Left forelimb (tissue), 1 donor: ENCODE results near the gene WNT16.
"Not testable (repeated sequence)": the region's sequence is repeated elsewhere in the genome, so short reads cannot be mapped to it uniquely, and the experiment has no call there.

ENCODE experiments used
- DNase-seq: peaks from one replicate; pipeline ENCODE4 v3.0.0-alpha.2; 2018; ENCODE audit warnings: low spot score

The WNT16 gene

DNA sequence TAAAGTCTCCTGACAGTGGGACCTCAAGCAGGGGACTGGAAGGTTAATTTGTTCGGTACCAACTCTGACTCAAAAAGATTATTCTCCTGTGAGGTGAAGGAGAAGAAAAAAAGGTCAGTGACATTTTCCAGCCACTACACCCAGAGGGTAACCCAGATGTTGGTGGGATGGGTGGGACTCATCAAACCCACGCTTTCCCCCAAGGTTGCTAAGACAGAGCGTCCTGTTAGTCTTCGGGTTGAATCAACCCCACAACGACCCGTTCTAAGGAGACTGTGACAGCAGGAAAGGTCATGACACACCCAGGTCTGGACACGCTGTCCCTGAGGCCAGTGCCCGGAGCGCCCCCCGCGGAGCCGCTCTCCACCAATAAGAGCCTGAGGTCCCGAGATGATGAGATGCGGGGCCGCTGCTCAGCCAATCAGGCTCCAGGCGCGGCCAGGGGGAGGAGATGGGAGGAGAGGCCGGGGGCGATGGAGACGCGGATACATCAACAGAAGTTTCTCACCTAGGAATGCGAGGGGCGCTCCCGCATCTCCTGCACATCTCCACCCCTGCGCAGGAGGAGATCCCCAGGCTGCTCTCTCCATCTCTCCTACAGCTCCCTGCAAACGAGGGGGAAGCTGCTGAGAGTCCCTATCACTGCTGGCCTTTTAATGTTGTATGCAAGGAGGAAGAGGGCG is at the start of gene WNT16:
Gene WNT16 (plus strand): TSS at position 493 of the 683 bp plus-strand sequence. CDS start 293 bp downstream, outside the sequence.
- DNase-seq: no peak

DNA sequence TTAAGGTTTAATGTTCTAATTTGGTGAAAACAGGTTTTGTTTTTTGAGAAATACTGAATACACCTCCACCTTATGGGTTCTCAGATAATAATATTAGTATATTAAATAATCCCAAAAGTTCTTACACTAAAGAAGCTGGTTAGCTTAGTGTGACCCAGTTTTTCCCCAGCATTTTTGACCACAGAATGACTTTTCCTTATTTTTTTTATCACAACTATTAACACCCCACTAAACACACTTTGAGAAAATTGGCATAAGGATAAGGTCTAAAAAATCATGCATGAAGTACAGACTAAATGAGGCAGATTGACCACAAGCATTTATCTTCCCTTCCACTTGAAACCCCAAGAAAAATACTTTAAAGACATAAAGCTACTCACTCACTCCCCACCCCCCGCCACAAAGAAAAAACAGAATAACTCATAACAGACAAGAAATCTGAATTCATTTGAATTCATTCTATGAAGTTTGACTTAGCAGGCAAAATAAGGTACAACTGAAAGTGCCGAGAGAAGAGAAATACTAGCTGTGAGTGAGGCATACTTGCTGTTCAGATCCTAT is 49.7 kb upstream of the WNT16 start:
- DNase-seq: no peak

DNA sequence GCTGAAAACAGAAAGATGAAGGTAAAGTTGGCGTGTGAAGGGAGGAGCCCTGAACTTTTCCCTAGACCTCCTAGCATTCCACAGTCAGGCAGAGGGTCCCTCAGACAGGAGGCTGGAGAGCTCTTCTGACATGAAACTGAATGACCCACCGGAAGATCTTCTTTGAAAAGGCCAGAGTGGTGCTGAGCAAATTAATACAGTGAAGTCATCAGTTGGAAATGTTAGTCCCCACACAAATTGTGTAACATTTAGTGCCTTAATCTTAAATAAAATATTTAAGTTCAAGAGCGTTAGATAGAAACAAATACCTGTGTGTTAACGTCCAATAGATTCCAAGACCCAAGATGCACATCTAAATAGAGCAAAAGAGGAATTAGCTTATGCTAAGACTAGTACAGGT is 49.0 kb upstream of the WNT16 start:
- no peak for DNase-seq

- DNase-seq: no peak
These were observed 48.1 kb upstream of the WNT16 start for GRCh38 chr7:121280656-121281055.

GRCh38 chr7:121282129-121282528 is 46.7 kb upstream of the WNT16 start:
- no peak for DNase-seq

DNA sequence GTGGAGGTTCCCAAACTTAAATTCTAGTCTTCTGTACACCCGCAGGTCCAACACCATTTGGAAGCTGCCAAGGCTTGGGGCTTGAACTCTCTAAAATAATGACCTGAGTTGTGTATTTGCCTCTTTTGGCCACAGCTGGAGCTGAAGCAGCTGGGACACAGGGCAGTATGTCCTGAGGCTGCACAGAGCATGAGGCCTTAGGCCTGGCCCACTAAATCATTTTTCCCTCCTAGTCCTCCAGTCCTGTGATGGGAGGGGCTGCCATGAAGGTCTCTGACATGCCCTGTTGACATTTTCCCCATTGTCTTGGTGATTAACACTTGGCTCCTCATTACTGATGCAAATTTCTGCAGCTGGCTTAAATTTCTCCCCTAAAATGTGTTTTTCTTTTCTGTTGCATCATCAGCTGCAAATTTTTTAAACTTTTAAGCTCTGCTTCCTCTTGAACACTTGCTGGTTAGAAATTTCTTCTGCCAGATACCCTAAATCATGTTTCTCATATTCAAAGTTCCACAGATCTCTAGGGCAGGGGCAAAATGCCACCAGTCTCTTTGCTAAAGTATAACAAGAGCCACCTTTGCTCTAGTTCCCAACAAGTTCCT is 43.6 kb upstream of the WNT16 start:
- DNase-seq: no peak

DNA sequence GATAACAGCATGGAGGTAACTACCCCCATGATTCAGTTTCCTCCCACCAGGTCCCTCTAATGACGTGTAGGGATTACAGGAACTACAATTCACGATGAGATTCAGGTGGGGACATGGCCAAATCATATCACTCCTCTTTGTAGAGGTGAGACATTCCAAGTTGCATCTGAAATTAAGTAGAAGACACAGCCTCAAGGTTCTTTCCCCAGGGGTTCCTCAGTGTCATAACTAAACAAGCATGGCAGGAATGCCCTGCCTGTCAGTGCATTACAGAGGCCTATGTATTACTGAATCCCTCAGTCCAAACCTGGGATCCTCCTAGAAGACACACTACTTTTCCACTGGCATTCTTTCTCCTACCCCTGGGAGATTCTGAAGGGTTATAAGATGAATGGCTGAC is 42.6 kb upstream of the WNT16 start:
- DNase-seq: no peak

GRCh38 chr7:121286742-121287734 is 41.8 kb upstream of the WNT16 start:
- DNase-seq: no peak

DNA sequence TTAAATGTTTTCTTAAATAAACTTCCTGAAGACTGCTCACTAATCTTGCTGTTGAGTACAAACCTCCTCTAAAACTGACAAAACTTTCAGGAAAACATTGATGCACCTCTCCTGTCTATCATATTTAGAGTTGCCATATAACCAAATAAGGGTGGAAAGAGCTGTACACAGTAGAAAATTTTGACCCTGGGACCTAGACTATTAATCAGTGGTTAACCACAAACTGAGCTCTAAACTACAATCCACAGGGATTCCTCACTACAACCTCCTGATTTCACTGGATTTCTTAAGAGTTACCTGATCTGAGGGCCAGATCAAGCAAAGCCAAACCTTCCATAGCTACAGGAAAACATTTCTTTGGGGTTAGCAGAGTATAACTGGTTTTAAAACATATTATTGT is 39.9 kb upstream of the WNT16 start:
- no peak for DNase-seq

- DNase-seq: not testable (repeated sequence)
These were observed 38.9 kb upstream of the WNT16 start for GRCh38 chr7:121289930-121290329.

DNA sequence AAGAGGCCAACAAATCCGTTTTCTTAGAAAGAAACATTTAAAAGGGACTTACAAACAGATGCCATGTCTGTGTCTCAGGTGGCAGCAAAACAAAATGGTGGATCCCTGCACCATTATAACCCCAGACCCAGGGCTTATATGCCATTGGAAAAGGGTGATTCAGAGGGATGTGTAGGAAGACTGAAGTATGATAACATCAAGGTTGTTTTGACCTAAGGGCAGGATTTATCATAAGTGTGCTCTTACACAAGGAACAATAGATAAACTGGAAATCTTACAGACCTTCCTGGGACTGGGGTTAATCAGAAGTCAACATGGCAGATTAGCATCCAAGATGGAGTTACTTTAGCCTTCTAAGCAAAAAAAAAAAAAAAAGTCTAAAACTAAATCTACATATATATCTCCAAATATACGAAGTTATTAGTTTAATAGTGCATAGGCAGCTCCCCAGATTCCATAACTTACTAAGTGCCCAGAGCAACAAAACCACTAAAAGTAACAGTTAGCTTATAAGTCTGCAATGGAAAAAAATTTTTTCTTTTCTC is 34.3 kb upstream of the WNT16 start:
- no peak for DNase-seq

GRCh38 chr7:121297843-121298242 is 31.0 kb upstream of the WNT16 start:
- no peak for DNase-seq

GRCh38 chr7:121298831-121299239 is 30.0 kb upstream of the WNT16 start:
- DNase-seq: no peak

DNA sequence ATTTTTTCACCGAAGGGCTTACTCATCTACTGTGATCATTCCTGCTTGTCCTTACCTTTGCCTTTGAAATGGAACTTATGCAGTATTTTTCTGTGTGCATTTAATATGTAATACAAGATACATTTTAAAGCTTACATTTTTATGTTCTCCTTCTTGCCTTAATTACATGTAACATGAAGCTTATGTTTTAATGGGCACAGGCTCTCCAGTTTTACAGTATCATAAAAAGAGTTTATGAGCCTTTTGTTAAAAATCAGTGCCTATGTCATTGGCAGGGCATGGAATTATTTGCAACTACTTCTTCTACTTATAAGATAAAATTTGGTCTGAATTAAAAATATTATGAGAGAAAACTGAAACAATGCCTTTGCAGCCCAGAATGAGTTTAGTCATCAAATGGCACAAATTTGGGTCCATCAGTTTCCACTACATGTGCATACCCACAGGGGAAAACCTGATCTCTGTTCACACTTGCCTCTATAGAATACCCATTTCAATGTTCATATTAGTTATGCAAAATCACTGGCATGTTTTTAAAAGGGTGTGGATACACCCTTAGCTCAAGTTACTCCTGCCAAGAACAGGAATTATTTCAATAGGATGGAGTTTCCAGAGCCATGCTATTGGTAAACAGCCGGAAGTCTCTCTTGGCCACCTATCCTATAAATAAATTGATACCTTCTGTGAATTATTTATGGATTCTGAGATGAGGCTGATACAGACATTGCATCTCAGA is 27.9 kb upstream of the WNT16 start:
- DNase-seq: no peak

- no peak for DNase-seq
These were observed 27.2 kb upstream of the WNT16 start for GRCh38 chr7:121301446-121302213.

DNA sequence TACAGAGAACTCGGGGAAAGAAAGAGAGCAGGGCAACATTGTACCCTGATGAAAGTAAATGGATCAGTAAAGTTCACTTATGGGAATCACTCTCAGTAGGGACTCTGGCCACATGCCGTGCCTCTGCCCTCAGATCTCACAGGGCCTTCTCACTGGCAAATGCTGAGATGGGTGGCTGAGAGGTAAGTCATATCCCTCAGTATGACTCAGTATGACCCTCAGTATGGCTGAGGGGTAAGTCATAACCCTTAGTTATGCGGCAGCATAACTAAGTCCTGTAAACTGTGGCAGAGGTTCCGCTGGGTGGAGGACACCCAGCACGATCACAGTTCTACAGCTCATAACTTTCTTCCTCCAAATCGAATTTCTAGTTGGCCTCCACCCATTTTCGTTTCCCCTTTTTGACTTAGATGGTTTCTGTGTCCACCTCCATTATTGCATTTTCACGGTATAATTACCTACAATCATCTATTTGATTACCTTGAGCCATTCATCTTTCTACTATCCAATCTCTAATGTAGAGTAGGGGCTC is 26.5 kb upstream of the WNT16 start:
- no peak for DNase-seq

DNA sequence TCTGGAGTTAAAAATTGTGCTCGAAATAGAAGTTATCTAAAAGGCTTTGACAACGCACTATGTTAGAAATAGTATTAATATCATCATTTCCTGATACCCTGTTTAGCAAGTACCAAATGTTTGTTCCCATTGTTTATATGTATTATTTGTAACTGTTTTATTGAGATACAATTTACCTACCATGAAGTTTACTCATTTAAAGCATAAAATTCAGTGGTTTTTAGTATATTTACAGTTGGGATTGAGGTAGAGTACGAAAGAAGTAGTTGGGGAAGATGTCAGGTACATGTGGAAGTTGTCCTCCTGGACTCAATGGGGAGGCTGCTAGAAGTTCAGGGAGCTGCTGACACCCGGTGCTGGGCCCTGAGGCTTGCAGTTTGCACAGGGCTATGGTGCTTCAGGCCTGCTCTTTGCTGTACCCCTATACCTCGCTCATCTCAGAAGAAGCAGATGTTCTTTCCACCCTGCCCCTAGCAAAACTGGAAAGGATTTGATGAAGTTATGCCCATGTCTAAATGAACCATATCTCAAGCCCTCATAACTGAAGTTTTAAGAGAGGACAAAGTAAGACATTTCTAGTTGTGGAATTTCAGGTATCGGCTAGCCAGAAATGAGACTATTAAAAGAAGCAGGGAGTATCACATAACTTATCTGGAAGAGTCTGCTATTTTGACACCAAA is 25.2 kb upstream of the WNT16 start:
- no peak for DNase-seq

DNA sequence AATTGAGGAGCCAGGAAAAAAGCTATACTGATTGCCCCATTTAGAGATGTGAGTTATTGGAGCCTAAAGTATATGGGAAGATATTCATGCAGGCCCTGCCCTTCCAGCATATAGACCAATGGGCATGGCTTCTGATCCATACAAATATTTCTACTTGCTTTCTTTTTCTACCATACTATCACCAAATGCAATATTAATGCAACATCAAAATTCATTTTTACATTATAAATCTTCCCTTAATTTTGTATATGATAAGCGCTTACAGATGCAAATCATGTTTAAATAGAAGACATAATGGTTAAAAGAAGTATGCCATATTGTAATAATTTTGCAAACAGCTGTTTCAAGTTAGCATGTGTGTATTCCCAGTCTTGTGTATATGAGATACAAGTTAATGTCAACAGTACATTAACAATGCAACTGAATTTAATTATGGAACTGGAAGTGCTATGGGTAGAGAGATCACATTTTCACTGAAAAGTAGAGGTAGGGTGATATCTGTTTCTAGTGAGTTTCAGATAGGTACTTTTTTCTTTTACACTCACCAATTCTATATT is 24.6 kb upstream of the WNT16 start:
- no peak for DNase-seq

GRCh38 chr7:121305109-121305508 is 23.7 kb upstream of the WNT16 start:
- DNase-seq: no peak
